ENCODE results near the gene DGAT2L6.

DNA sequence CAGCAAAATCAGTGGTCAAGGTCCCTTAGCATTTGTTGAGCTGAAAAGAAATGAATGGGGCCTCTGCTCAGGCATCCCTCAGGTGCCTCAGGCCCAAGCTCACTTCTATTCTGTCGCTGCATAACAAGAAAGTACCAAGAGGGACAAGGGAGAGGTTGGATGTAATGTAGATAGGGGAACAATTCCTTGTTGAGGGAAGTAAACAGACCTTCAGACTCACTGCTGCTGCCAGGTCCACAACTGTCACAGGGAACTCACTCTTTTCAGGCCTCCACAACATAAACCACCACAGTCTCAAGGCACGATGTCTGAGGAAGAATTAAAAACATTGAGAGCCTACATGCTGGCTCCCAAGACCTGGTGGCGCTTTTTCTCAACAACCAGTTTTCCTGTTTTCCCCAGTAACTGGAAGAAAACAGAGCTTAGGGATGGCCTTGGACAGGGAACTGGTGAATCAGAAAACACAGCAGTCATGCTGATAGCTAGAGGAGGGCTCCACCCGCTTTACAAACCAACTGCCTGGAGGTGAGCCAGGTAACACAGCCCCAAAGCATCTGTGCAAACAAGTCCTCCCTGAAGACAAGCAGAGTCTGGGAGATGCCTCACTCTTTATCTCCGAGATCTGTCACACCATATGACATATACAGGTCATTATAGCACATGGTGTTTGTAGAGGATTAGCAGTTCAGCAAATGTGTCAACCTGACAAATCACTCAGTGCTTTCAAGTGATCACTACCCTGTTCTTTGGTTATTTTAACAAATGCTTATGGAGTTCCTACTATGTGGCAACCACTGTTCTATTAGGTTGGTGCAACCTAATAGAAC is 42.9 kb downstream of the DGAT2L6 start:
- TF ChIP-seq, protein P1, sequence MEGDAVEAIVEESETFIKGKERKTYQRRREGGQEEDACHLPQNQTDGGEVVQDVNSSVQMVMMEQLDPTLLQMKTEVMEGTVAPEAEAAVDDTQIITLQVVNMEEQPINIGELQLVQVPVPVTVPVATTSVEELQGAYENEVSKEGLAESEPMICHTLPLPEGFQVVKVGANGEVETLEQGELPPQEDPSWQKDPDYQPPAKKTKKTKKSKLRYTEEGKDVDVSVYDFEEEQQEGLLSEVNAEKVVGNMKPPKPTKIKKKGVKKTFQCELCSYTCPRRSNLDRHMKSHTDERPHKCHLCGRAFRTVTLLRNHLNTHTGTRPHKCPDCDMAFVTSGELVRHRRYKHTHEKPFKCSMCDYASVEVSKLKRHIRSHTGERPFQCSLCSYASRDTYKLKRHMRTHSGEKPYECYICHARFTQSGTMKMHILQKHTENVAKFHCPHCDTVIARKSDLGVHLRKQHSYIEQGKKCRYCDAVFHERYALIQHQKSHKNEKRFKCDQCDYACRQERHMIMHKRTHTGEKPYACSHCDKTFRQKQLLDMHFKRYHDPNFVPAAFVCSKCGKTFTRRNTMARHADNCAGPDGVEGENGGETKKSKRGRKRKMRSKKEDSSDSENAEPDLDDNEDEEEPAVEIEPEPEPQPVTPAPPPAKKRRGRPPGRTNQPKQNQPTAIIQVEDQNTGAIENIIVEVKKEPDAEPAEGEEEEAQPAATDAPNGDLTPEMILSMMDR (IDR thresholded peaks at IDR 0.05): no peak
- TF ChIP-seq EP300 (IDR thresholded peaks at IDR 0.05; ENCODE audit: borderline replicate concordance in 1 of 2, low read depth in 1 of 2, low read length in 1 of 2): no peak
- no peak for TF ChIP-seq SIN3A (IDR thresholded peaks at IDR 0.05; ENCODE audit: borderline replicate concordance, low read depth, low read length)
- TF ChIP-seq, protein P2, sequence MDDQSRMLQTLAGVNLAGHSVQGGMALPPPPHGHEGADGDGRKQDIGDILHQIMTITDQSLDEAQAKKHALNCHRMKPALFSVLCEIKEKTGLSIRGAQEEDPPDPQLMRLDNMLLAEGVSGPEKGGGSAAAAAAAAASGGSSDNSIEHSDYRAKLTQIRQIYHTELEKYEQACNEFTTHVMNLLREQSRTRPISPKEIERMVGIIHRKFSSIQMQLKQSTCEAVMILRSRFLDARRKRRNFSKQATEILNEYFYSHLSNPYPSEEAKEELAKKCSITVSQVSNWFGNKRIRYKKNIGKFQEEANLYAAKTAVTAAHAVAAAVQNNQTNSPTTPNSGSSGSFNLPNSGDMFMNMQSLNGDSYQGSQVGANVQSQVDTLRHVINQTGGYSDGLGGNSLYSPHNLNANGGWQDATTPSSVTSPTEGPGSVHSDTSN (IDR thresholded peaks at IDR 0.05): no peak
- no peak for TF ChIP-seq NRF1 (IDR thresholded peaks at IDR 0.05; ENCODE audit: low read depth, low read length)
- no peak for TF ChIP-seq FOSL2 (IDR thresholded peaks at IDR 0.05; ENCODE audit: borderline replicate concordance, low read depth)
- no peak for TF ChIP-seq POLR2AphosphoS5 (IDR thresholded peaks at IDR 0.05; ENCODE audit: low read depth, low read length)
- TF ChIP-seq, protein P3, sequence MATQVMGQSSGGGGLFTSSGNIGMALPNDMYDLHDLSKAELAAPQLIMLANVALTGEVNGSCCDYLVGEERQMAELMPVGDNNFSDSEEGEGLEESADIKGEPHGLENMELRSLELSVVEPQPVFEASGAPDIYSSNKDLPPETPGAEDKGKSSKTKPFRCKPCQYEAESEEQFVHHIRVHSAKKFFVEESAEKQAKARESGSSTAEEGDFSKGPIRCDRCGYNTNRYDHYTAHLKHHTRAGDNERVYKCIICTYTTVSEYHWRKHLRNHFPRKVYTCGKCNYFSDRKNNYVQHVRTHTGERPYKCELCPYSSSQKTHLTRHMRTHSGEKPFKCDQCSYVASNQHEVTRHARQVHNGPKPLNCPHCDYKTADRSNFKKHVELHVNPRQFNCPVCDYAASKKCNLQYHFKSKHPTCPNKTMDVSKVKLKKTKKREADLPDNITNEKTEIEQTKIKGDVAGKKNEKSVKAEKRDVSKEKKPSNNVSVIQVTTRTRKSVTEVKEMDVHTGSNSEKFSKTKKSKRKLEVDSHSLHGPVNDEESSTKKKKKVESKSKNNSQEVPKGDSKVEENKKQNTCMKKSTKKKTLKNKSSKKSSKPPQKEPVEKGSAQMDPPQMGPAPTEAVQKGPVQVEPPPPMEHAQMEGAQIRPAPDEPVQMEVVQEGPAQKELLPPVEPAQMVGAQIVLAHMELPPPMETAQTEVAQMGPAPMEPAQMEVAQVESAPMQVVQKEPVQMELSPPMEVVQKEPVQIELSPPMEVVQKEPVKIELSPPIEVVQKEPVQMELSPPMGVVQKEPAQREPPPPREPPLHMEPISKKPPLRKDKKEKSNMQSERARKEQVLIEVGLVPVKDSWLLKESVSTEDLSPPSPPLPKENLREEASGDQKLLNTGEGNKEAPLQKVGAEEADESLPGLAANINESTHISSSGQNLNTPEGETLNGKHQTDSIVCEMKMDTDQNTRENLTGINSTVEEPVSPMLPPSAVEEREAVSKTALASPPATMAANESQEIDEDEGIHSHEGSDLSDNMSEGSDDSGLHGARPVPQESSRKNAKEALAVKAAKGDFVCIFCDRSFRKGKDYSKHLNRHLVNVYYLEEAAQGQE (IDR thresholded peaks at IDR 0.05; ENCODE audit: low read depth, low read length): no peak
- no peak for TF ChIP-seq YY1 (IDR thresholded peaks at IDR 0.05; ENCODE audit: low read depth)
- no peak for TF ChIP-seq EZH2phosphoT487 (IDR thresholded peaks at IDR 0.05; ENCODE audit: borderline replicate concordance, low read depth)
- no peak for TF ChIP-seq GABPA (IDR thresholded peaks at IDR 0.05; ENCODE audit: low read depth)
- TF ChIP-seq RAD21 (IDR thresholded peaks at IDR 0.05; ENCODE audit: low read length): no peak
